Measurements from ENCODE around the gene ZNF841. TPM values are rescaled to one million over a fixed set of nuclear protein-coding genes. Genes with fewer than 3 reads are reported as not detected.

The ZNF841 gene
- total RNA-seq, 4 donors from 2014 or later = 11.2 to 32.9 (median 21.8) TPM

DNA sequence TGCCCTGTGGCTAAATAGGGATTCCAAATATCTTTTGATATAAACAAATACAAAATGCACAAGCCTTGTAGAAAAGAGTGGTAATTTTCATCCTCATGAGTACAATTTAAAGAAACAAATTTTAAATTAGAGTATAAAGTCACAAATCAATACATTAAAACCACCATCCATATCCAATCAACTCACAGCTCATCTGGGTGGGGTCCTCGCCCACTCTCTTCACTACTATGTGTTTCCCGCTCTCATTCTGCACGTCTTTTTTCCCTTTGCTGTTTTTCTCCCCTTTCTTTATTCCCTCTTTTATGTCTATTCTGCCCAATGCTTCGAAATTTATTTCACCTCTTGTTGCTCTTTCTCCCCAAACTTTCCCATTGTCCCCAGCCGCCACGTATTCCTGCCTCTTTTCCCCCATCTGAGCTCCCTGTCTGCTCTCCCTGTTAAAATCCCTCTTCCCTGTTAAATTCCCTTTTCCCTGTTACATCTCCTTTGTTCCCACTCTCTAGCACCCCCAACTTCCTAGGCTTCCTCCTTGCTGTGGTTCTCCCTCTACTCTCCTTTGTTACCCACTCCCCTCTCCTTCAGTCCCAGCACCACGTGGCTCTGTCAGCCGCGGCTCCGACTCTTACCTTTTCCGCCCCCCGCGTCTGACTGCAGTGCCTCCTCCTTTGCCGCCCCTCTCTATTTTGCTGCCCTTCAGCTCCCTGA, 42.9 kb upstream of the ZNF841 start:
- TF ChIP-seq, protein P1, sequence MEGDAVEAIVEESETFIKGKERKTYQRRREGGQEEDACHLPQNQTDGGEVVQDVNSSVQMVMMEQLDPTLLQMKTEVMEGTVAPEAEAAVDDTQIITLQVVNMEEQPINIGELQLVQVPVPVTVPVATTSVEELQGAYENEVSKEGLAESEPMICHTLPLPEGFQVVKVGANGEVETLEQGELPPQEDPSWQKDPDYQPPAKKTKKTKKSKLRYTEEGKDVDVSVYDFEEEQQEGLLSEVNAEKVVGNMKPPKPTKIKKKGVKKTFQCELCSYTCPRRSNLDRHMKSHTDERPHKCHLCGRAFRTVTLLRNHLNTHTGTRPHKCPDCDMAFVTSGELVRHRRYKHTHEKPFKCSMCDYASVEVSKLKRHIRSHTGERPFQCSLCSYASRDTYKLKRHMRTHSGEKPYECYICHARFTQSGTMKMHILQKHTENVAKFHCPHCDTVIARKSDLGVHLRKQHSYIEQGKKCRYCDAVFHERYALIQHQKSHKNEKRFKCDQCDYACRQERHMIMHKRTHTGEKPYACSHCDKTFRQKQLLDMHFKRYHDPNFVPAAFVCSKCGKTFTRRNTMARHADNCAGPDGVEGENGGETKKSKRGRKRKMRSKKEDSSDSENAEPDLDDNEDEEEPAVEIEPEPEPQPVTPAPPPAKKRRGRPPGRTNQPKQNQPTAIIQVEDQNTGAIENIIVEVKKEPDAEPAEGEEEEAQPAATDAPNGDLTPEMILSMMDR (IDR thresholded peaks at IDR 0.05) = no peak
- DNase-seq (ENCODE audit: low spot score) = no peak
- ATAC-seq (ENCODE audit: low FRiP score) = no peak

DNA sequence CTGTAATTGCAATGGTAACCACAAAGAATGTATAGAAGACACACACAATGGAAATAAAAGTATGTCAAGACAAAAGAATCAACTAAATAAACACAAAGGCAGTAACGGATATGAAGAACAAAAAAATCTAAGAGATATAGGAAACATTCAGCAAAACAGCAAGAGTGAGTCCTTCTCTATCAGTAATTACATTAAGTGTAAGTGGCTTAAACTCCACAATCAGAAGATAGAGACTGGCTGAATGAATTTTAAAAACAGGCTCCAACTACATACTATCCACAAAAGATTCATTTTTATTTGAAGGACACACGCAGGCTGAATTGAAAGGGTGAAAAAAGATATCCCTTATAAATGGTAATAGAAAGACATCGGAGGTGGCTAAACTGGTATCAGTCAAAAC, 24.7 kb upstream of the ZNF841 start:
- TF ChIP-seq, protein P1 (IDR thresholded peaks at IDR 0.05) = no peak
- ATAC-seq (ENCODE audit: low FRiP score) = no peak
- DNase-seq (ENCODE audit: low spot score) = no peak

DNA sequence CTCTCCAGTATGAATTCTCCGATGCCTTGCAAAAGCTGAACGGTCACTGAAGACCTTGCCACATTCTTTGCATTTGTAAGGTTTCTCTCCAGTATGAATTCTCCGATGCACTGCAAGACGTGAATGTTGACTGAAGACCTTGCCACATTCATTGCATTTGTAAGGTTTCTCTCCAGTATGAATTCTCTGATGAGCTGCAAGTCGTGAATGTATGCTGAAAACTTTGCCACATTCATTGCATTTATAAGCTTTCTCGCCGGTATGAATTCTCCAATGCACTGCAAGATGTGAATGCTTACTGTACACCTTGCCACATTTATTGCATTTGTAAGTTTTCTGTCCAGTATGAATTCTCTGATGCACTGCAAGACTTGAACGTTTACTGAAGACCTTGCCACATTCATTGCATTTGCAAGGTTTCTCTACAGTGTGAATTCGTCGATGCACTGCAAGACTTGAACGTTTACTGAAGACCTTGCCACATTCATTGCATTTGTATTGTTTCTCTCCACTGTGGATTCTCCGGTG, 20.0 kb upstream of the ZNF841 start:
- TF ChIP-seq, protein P1 (IDR thresholded peaks at IDR 0.05) = no peak
- ATAC-seq (ENCODE audit: low FRiP score) (no peak), DNase-seq (ENCODE audit: low spot score) (no peak)

DNA sequence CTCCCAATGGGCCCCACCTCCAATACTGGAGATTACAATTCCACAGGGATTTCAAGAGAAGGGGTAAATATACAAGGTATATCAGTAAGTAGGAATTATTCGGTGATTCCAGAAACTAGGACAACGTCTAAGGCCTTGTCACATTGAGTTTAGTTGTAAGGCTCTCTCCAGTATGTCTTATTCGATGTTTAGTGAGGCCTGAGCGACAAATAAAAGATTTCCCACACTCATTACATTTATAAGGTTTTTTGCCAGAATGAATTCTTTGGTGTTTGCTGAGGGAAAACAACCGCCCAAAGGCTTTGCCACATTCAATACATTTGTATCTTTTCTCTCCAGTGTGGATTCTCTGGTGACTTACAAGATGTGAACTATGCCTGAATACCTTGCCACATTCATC, 19.1 kb upstream of the ZNF841 start:
- no peak for ATAC-seq (ENCODE audit: low FRiP score)

DNA sequence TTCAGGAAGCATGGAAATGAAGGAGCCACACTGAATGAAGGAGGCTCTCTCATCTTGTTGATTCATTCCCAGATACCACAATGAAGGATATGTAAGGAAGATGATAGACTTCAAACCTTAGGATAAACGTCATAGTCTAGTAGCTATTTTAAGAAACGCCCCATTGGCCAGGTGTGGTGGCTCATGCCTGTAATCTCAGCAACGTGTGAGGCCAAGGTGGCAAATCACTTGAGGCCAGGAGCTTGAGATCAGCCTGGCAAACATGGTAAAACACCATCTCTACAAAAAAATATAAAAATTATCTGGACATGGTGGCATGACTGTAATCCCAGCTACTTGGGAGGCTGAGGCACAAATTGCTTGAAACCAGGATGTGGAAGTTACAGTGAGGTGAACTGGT, 17.1 kb upstream of the ZNF841 start:
- no peak for ATAC-seq (ENCODE audit: low FRiP score)
- DNase-seq (ENCODE audit: low spot score) = no peak
- TF ChIP-seq, protein P1 (IDR thresholded peaks at IDR 0.05) = no peak

More for the DNA sequence above, 19.1 kb upstream of the ZNF841 start:
- no peak for DNase-seq (ENCODE audit: low spot score)
- TF ChIP-seq, protein P1 (IDR thresholded peaks at IDR 0.05) = no peak

DNA sequence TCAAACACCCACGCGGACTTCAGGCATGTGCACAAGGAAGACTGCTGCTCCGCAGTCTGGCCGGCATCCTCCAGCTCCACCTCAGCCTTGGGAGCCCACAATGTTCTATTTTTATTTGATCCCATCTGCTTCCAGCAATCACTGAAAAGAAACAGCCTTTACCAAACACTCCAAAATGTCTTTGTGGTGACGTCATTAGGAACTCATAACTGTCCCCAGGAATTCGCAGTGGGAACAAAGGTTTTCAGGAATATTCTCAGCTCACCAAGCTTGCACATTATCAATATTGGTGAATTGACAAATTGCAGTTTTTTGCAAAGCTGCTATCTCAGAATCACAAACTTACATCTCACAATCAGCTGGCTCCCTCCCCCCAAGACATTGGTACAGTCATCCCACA, 15.2 kb upstream of the ZNF841 start:
- DNase-seq (ENCODE audit: low spot score) (no peak), ATAC-seq (ENCODE audit: low FRiP score) (no peak)
- TF ChIP-seq, protein P1 (IDR thresholded peaks at IDR 0.05) = no peak

DNA sequence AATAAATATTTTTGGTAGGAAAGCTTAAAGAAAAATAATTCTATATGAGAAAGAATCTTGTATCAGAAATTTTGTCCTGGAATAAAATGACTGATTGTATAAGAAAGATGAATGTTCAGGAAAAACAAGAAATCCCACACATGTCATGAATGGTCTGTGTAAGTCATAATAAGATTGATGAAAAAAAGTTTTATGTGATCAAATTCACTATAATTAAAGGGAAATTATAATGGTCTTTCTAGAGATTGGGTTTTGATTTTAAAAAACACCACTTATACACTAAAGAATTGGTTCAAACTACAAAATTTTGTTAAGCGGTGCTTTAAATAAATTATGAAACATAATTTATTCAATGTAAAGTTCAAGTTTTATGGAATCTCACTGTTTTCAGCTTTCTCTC, 7.2 kb upstream of the ZNF841 start:
- TF ChIP-seq, protein P1 (IDR thresholded peaks at IDR 0.05) = no peak
- no peak for DNase-seq (ENCODE audit: low spot score)
- no peak for ATAC-seq (ENCODE audit: low FRiP score)

Measured in omental fat pad (tissue), 4 donors.